DLD1 (cell line): ENCODE data around the gene PHF20.
"Not testable (repeated sequence)": the region's sequence is repeated elsewhere in the genome, so short reads cannot be mapped to it uniquely, and the experiment has no call there.

Experiments
- in situ Hi-C: cut with HindIII; loops from 2 replicates; pipeline ENCODE4 v1.10.0; 2017; ENCODE audit warnings: low sequenced_read_pairs

The PHF20 gene

DNA sequence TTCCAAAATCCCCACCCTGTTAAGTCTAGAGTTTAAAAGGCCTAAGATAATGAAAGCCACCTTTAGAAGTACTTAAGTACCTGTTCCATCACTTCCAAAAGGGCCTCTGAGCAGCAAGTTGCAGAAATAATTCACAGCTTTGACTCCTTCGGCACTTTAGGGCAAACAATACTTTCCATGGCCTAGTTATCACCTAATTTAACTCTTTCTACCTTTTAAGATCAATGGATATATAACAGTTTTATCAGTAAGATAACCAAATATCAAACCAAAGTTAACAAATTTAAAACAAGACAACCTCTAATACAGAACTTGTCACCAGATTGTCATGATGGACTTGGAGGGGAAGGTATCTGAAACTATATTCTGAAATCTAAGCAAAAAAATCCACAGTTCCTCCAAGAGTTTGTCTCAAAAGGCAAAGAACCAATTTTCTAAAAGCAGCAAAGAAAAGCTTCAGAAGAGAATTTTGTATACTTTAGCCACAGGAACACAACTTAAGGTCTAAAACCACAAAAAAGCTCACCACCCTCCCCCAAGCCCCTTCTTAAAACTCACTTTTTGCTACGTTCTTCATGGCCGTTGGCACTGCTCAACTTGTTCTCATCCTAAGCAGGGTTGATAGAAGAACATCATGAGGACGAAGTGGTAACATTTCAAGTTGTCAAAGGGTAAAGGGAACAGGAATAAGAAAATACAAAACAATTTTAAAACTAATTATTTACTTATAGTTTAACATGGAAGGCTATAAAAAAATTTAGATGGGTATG is 33.2 kb upstream of the PHF20 start:
- in situ Hi-C loops: no loop called here

GRCh38 chr20:35739294-35740163 is 32.3 kb upstream of the PHF20 start:
- in situ Hi-C loops: no loop called here

GRCh38 chr20:35741892-35742740 is 29.7 kb upstream of the PHF20 start, which contains the start of gene RBM39:
RBM39 (minus strand) TSS chr20:35742260; CDS start chr20:35740874, 1,386 bp downstream.
- in situ Hi-C loops: no loop called here

GRCh38 chr20:35742741-35743523 is 28.9 kb upstream of the PHF20 start:
- in situ Hi-C loops: no loop called here

DNA sequence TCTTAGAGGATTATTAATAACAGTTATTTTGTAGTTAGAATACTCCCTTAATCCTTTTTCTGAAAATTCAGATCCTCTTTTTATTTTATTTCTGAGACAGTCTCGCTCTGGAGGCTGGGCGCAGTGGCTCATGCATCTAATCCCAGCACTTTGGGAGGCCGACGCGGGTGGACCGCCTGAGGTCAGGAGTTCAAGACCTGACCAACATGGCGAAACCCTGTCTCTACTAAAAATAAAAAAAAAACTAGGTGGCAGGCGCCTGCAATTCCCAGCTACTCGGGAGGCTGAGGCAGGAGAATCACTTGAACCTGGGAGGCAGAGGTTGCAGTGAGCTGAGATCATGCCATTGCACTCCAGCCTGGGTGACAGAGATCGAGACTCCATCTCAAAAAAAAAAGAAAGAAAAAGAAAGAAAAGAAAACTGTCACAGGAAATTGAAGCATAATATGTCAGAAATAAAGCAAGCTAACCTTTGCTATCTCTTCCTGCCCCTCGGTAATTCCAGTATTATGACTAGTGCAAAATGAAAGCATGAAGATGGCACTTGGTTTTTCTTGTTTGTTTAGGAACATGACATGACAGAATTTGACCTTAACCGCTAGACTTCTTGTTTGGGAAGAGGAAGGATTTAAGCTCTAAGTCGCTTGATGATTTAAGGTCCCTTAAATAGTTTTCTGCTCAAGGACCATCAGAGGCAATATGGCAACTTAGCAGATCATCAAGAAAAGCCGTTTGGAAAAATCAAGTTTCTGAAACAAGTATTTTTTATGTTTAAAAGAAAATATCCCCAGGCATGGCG is 27.9 kb upstream of the PHF20 start:
- in situ Hi-C loops: no loop called here

DNA sequence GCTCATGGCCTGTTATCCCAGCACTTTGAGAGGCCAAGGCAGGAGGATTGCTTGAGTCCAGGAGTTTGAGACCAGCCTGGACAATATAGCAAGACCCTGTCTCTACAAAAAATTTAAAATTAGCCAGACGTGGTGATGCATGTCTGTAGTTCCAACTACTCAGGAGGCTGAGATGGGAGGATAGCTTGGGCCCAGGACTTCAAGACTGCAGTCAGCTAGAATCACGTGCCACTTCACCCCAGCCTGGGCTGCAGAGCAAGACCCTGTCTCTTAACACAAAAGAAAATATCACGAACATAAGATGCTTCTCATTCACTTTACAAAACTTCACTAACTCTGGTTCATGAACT is 27.3 kb upstream of the PHF20 start:
- in situ Hi-C loops: not testable (repeated sequence)

DNA sequence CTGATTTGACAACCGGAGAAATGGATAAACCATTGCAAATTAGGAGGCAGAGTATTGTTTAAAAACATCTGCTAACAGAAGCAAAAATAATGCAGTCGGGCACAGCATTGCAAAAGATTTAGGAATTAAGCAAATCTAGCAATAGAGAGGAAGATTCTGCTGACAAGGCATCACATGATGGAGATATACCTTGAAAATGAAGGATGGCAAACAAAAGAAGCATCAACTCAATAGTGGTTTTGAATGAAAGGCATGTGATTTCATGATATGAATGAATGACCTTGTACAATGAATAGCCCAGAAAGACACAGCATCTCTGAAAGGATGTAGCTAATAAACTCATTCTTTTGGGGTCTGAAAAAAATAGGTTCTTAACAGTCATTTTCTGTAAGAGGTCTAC is 21.2 kb upstream of the PHF20 start:
- in situ Hi-C loops: no loop called here

GRCh38 chr20:35756404-35756803 is 15.4 kb upstream of the PHF20 start:
- in situ Hi-C loops: no loop called here

DNA sequence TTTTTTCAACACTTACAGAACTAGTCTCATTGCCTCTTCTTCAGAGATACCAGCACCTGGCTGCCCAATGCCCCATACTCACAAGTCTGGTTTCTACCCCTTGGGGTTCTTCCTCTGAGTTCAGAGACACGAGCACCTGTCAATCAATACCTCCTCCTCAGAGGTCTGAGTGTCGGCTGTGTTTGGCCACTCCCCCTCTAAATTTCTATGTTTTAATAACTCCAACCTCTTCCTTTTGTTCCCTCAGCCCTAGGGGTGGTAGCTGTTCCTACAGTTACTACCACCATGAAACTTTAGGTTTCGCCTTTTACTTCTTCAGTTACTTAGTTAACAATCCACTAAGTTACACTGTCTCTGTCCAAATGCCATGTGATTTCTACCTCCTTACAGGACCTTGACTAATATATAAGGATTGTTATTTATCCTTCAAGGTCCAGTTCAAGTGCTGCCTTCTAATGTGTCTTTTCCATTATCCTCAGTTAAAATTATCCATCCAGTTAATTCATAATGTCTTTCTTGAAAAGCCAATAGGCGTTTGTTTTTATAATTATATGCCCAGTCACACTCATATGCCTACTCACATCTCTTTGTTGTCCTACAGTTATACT is 14.6 kb upstream of the PHF20 start:
- in situ Hi-C loops: no loop called here

DNA sequence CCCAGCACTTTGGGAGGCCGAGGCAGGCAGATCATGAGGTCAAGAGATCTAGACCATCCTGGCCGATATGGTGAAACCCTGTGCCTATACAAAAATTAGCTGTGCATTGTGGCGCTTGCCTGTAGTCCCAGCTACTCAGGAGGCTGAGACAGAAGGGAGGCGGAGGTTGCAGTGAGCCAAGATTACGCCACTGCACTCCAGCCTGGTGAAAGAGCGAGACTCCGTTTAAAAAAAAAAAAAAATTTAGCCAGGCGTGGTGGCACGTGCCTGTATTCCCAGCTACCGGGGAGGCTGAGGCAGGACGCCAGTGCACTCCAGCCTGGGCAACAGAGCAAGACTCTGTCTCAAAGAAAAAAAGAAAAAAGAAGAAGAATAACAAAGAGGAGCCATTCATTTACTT is 10.3 kb upstream of the PHF20 start:
- in situ Hi-C loops: not testable (repeated sequence)

DNA sequence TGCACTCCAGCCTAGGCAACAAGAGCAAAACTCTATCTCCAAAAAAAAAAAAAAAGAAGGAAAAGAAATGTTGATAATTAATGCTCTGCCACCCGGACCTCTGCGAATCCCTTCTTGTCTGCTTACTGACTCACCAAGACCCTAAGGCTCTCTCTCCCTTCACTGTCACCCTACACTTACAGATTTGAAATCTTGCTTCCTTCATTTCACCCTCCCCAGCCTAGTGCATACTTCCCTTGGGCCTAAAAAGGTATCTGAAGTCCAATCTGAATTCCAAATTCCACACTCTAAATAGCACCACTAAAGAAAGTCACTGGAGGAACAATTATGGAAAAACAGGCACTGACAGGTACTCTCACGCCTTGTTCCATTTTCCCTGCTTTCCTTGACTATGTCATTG is 9.4 kb upstream of the PHF20 start:
- in situ Hi-C loops: no loop called here

DNA sequence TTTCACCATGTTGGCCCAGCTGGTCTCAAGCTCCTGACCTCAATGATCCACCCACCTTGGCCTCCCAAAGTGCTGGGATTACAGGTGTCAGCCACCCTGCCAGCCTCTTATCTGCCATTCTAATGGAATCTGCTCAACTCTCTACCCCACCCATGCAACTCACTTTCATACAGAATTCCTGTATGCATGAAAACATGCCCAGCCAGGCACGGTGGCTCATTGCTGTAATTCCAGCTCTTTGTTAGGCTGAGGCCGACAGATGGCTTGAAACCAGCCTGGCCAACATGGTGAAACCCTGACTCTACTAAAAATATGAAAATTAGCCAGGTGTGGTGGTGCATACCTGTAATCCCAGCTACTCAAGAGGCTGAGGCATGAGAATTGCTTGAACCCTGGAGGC is 6.9 kb upstream of the PHF20 start:
- in situ Hi-C loops: not testable (repeated sequence)

DNA sequence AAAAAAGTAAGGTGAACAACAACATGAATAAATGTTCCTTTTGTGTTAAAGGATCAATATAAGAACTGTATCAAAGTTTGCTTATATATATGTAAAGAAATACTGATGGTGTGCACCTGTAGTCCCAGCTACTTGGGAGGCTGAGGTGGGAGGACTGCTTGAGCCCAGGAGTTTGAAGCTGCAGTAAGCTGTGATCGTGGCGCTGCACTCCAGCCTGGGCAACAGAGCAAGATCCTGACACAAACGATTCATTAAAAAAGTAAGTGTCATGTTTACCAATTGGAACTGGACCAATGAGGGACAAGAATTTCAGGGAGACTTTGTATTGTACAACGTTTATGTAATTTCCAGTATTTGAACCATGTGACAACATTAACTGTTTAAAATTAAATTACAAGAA is 5.0 kb upstream of the PHF20 start:
- in situ Hi-C loops: no loop called here

- in situ Hi-C loops: no loop called here
Observed at GRCh38 chr20:35767683-35768481, 3.9 kb upstream of the PHF20 start.

GRCh38 chr20:35768731-35769664 is 2.8 kb upstream of the PHF20 start:
- in situ Hi-C loops: no loop called here

DNA sequence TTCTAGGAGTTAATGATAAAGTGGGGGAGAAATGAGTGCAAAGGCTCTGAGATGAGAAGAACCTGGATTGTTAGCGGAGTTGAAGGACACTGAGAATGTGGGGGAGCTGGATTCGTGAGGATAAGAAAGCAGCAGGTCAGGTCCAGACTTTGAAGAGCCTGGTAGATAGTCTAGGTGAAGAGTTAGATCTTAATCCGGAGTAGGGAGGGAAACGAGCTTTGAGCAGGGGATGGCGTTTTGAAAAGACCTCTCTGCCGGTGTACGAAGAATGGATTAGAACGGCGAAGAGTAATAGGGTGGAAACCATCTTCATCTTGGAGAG is 487 bp upstream of the PHF20 start:
- in situ Hi-C loops: loop anchor here (10.0 kb wide), 1 partner anchor 63 kb away; no protein-coding TSS in a partner anchor

GRCh38 chr20:35772563-35773058 is 796 bp downstream of the PHF20 start:
- in situ Hi-C loops: loop anchor here (10.0 kb wide), 1 partner anchor 62 kb away; no protein-coding TSS in a partner anchor
